Endodermal cell (in vitro differentiated cells): Measurements from ENCODE around the gene MIS18A. TPM values are rescaled to one million over a fixed set of nuclear protein-coding genes. Genes with fewer than 3 reads are reported as not detected.

Experiments used
- DNase-seq: peaks from one replicate; pipeline ENCODE4 v3.0.0-alpha.2; 2017
- H3K27ac ChIP-seq: 2 replicates; pipeline ENCODE4 v1.5.1; 2013; ENCODE audit warnings: mild to moderate bottlenecking, low read depth, low read length, moderate library complexity
- H3K27me3 ChIP-seq: 2 replicates; pipeline ENCODE4 v1.6.1; 2013; ENCODE audit warnings: mild to moderate bottlenecking, low read length, moderate library complexity; ENCODE audit not compliant: insufficient read depth, control insufficient read depth, poor library complexity, severe bottlenecking
- H3K36me3 ChIP-seq: 2 replicates; pipeline ENCODE4 v1.7.0; 2013; ENCODE audit warnings: mild to moderate bottlenecking, low read length, moderate library complexity; ENCODE audit not compliant: control insufficient read depth, insufficient read depth
- H3K4me1 ChIP-seq: one replicate; pipeline ENCODE4 v1.7.0; 2013; ENCODE audit warnings: low read length; ENCODE audit not compliant: control insufficient read depth, insufficient read depth
- H3K4me3 ChIP-seq: 2 replicates; pipeline ENCODE4 v1.5.1; 2013; ENCODE audit warnings: mild to moderate bottlenecking, low read length, moderate library complexity
- H3K9ac ChIP-seq: 2 replicates; pipeline ENCODE4 v1.6.1; 2013; ENCODE audit warnings: mild to moderate bottlenecking, low read length, moderate library complexity; ENCODE audit not compliant: poor library complexity, severe bottlenecking; ENCODE audit errors: extremely low read depth
- H3K9me3 ChIP-seq: 2 replicates; pipeline ENCODE4 v1.6.1; 2013; ENCODE audit warnings: mild to moderate bottlenecking, low read length, moderate library complexity; ENCODE audit not compliant: control insufficient read depth
- H3K27ac Mint-ChIP-seq: 2 replicates; pipeline ENCODE4 v1.8.0; 2020; ENCODE audit warnings: mixed read lengths
- H3K27me3 Mint-ChIP-seq: 2 replicates; pipeline ENCODE4 v1.8.0; 2021; ENCODE audit warnings: mild to moderate bottlenecking, mixed read lengths; ENCODE audit not compliant: insufficient read depth
- H3K36me3 Mint-ChIP-seq: 2 replicates; pipeline ENCODE4 v1.8.0; 2020; ENCODE audit warnings: low read depth, mixed read lengths
- H3K4me1 Mint-ChIP-seq: 2 replicates; pipeline ENCODE4 v1.8.0; 2020; ENCODE audit warnings: mixed read lengths
- H3K4me3 Mint-ChIP-seq: 2 replicates; pipeline ENCODE4 v1.8.0; 2020; ENCODE audit warnings: mild to moderate bottlenecking, moderate library complexity, mixed read lengths
- H3K9me3 Mint-ChIP-seq: 2 replicates; pipeline ENCODE4 v1.8.0; 2020; ENCODE audit warnings: mild to moderate bottlenecking, mixed read lengths
- WGBS, 2 experiments: methylation state at CpG; one replicate each; pipeline versions ENCODE4 v1.1.5 to v1.1.7; 2013; ENCODE audit warnings: missing lambda C conversion rate in 2 of 2, mixed read lengths in 1 of 2; ENCODE audit not compliant: insufficient coverage in 1 of 2, insufficient read length in 1 of 2; 5-methylcytosine and 5-hydroxymethylcytosine counted together
- total RNA-seq, 2 donors: library from RNA; stranded (reverse); fragmentation: NEBNext Ultra II Directional in 1 of 2; extraction: Animal tissue kit (Norgen Biotek cat#: 25700) in 1 of 2; gene quantifications; 2 replicates in 1 of 2; 3 replicates in 1 of 2; pipeline ENCODE4 v1.2.1, GENCODE V29; 2021
- TF ChIP-seq, protein P1 (sequence below): fragments of 200-600 bp; sonication (generic); conservative IDR thresholded peaks from 2 replicates; pipeline ENCODE4 v1.5.0; 2021; ENCODE audit warnings: antibody characterized with exemption, mild to moderate bottlenecking

Gene MIS18A
- total RNA-seq, 2 donors from 2014 or later = 46.4 to 48.3 TPM

DNA sequence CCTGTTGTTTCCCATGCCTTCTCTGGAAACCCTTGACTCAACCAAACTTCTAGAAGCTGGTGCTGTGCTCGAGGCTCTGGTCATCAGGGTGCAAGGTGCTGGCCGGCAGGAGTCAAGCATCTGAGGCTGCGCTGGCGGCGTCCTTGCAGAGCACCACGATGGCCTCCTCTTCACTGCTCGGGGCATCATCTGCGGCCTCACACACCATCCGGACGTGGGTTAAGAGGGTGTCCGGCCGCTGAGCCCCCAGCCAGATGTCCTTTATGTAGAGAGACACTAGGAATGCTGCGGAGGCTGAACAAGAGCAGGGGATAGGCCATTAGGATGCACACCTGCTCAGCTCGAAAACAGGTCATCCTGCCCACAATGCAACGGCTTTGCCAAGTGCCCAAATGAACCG lies 36.0 kb upstream of the MIS18A start:
- Mint-ChIP-seq H3K27ac (no peak overlapping the region), H3K9me3 (no peaks in the 10 kb centered on the region), H3K36me3 (peaks cover 52% of the 10 kb centered on the region)

DNA sequence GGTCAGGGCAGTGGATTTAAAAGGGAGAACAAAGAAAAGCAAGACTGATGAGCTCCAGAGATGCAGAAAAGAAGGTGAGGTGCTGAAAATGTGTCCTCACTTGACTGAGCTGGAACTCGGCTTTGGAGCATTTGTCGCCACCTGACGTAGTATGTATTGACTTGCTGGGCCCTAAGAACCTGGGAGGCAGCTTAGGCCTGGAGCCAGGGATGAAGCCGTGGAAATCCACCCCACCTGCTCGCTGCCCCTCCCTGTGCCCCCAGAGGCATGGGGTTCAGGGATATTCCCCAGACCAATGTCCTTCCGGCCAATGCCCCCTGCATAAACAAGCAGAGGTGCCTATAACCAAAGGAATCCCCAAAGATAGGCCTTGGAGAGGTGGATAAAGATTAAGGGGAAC lies 34.1 kb upstream of the MIS18A start:
- TF ChIP-seq, protein P1, sequence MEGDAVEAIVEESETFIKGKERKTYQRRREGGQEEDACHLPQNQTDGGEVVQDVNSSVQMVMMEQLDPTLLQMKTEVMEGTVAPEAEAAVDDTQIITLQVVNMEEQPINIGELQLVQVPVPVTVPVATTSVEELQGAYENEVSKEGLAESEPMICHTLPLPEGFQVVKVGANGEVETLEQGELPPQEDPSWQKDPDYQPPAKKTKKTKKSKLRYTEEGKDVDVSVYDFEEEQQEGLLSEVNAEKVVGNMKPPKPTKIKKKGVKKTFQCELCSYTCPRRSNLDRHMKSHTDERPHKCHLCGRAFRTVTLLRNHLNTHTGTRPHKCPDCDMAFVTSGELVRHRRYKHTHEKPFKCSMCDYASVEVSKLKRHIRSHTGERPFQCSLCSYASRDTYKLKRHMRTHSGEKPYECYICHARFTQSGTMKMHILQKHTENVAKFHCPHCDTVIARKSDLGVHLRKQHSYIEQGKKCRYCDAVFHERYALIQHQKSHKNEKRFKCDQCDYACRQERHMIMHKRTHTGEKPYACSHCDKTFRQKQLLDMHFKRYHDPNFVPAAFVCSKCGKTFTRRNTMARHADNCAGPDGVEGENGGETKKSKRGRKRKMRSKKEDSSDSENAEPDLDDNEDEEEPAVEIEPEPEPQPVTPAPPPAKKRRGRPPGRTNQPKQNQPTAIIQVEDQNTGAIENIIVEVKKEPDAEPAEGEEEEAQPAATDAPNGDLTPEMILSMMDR = no peak
- peaks cover 35% of the 10 kb centered on the region for H3K36me3 Mint-ChIP-seq

More for the DNA sequence above, 36.0 kb upstream of the MIS18A start:
- Histone ChIP-seq H3K9ac (no peak overlapping the region), H3K4me1 (peaks cover 8% of the 10 kb centered on the region), H3K9me3 (no peaks in the 10 kb centered on the region), H3K36me3 (peaks cover 48% of the 10 kb centered on the region), H3K27me3 (no peaks in the 10 kb centered on the region), H3K4me3 (no peak overlapping the region), H3K27ac (no peak overlapping the region)
- DNase-seq = no peak
- TF ChIP-seq, protein P1 = no peak
- WGBS, 2 experiments = 96 to 98% methylated on average over 16 of the region's 16 CpGs
- peaks cover 11% of the 10 kb centered on the region for H3K4me1 Mint-ChIP-seq
- no peak overlapping the region for H3K4me3 Mint-ChIP-seq
- H3K27me3 Mint-ChIP-seq = no peaks in the 10 kb centered on the region

DNA sequence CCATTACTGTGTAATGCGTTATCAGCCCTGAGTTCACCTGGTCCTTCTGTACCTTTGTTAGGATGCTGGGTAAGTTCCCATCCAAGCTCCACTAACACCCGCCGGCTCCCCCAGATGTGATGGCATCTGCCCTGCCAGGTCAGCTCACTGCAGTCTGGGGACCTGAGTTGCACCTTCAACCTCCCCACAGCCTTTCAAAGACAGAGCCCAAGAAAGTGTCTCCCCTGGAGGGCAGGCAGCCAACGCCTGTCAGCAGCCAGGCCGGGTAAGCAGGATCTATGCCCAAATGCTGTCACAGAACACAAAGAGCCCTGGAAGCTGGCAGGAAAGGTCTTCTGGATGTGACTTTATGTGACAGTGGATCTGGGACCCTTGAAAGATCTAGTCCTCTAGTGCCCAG lies 33.5 kb upstream of the MIS18A start:
- TF ChIP-seq, protein P1 = no peak
- H3K4me1 Mint-ChIP-seq = no peaks in the 10 kb centered on the region
- H3K27me3 Mint-ChIP-seq = no peaks in the 10 kb centered on the region
- no peaks in the 10 kb centered on the region for H3K4me1 ChIP-seq
- H3K36me3 ChIP-seq = peaks cover 28% of the 10 kb centered on the region
- no peaks in the 10 kb centered on the region for H3K9me3 ChIP-seq
- no peaks in the 10 kb centered on the region for H3K27me3 ChIP-seq
- no peak overlapping the region for H3K9ac ChIP-seq
- 95% methylated on average over 5 of the region's 5 CpGs; no CpG with 5 or more reads in 1 of the 2 experiments for WGBS, 2 experiments
- no peak for DNase-seq
- H3K4me3 ChIP-seq = no peak overlapping the region
- no peaks in the 10 kb centered on the region for H3K9me3 Mint-ChIP-seq
- H3K27ac ChIP-seq = no peak overlapping the region
- H3K36me3 Mint-ChIP-seq = peaks cover 33% of the 10 kb centered on the region
- H3K27ac Mint-ChIP-seq = no peak overlapping the region
- no peak overlapping the region for H3K4me3 Mint-ChIP-seq

More for the DNA sequence above, 34.1 kb upstream of the MIS18A start:
- Mint-ChIP-seq H3K9me3 (no peaks in the 10 kb centered on the region), H3K4me1 (no peaks in the 10 kb centered on the region), H3K4me3 (no peak overlapping the region), H3K27ac (no peak overlapping the region), H3K27me3 (no peaks in the 10 kb centered on the region)
- H3K36me3 ChIP-seq = peaks cover 35% of the 10 kb centered on the region
- H3K9me3 ChIP-seq = no peaks in the 10 kb centered on the region
- peak; percentile 18 for DNase-seq
- no peak overlapping the region for H3K27ac ChIP-seq
- 96 to 98% methylated on average over 6 of the region's 6 CpGs for WGBS, 2 experiments
- H3K4me3 ChIP-seq = no peak overlapping the region
- H3K27me3 ChIP-seq = no peaks in the 10 kb centered on the region
- H3K9ac ChIP-seq = no peak overlapping the region
- H3K4me1 ChIP-seq = no peaks in the 10 kb centered on the region
